Measurements from ENCODE around the gene ARNT2.

DNA sequence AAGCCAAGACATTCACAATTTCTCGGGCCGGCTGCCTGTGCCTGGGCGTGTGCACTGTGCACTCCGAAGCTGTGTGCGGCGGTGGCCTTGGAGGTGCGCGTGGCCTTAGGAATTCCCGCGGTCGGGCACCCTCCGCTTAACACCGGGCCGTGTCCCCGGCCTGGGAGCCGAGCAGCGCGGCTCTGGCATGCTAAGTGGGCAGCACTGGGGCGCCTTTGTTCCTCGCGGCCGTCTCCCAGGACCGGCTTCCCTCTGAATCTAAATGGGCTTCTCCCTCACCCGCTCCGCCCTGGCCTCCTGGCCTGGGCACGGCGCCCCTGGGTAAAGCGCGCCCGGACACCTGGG, 498 bp upstream of the ARNT2 start:
- TF ChIP-seq, protein P1, sequence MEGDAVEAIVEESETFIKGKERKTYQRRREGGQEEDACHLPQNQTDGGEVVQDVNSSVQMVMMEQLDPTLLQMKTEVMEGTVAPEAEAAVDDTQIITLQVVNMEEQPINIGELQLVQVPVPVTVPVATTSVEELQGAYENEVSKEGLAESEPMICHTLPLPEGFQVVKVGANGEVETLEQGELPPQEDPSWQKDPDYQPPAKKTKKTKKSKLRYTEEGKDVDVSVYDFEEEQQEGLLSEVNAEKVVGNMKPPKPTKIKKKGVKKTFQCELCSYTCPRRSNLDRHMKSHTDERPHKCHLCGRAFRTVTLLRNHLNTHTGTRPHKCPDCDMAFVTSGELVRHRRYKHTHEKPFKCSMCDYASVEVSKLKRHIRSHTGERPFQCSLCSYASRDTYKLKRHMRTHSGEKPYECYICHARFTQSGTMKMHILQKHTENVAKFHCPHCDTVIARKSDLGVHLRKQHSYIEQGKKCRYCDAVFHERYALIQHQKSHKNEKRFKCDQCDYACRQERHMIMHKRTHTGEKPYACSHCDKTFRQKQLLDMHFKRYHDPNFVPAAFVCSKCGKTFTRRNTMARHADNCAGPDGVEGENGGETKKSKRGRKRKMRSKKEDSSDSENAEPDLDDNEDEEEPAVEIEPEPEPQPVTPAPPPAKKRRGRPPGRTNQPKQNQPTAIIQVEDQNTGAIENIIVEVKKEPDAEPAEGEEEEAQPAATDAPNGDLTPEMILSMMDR (IDR thresholded peaks at IDR 0.05), result no peak
- no peak for TF ChIP-seq POLR2AphosphoS5 (IDR thresholded peaks at IDR 0.05)
- TF ChIP-seq POLR2A (IDR thresholded peaks at IDR 0.05), result no peak
